Activated T-cell treated with anti-CD3 and anti-CD28 coated beads for 1 hour (primary cell): ENCODE data around the gene SERPINB11.
"Not testable (repeated sequence)": the region's sequence is repeated elsewhere in the genome, so short reads cannot be mapped to it uniquely, and the experiment has no call there.

Source experiments
- DNase-seq: peaks from one replicate; pipeline ENCODE4 v3.0.0-alpha.2; 2020; ENCODE audit warnings: low read depth

Gene SERPINB11

GRCh38 chr18:63702660-63703059 lies at the start of gene SERPINB11:
SERPINB11 (plus strand) TSS chr18:63702960; CDS start chr18:63710194, 7,234 bp downstream.
- no peak for DNase-seq

- DNase-seq, result not testable (repeated sequence)
Observed at GRCh38 chr18:63658920-63659319, 43.8 kb upstream of the SERPINB11 start.

GRCh38 chr18:63661750-63662149 lies 41.0 kb upstream of the SERPINB11 start, which contains the start of gene SERPINB3:
SERPINB3 (minus strand) TSS chr18:63661893; CDS start chr18:63661216, 677 bp downstream.
- not testable (repeated sequence) for DNase-seq

- no peak for DNase-seq
Observed at GRCh38 chr18:63664571-63664970, 38.2 kb upstream of the SERPINB11 start.

GRCh38 chr18:63676526-63677323 lies 26.0 kb upstream of the SERPINB11 start:
- DNase-seq, result no peak

- no peak for DNase-seq
Observed at GRCh38 chr18:63677500-63678225, 25.1 kb upstream of the SERPINB11 start.

- no peak for DNase-seq
Observed at GRCh38 chr18:63679820-63680606, 22.7 kb upstream of the SERPINB11 start.

GRCh38 chr18:63681449-63682340 lies 21.1 kb upstream of the SERPINB11 start:
- DNase-seq, result no peak

- no peak for DNase-seq
Observed at GRCh38 chr18:63683152-63683551, 19.6 kb upstream of the SERPINB11 start.

- no peak for DNase-seq
Observed at GRCh38 chr18:63683890-63684289, 18.9 kb upstream of the SERPINB11 start.

- DNase-seq, result no peak
Observed at GRCh38 chr18:63684718-63685117, 18.0 kb upstream of the SERPINB11 start.

- no peak for DNase-seq
Observed at GRCh38 chr18:63686871-63687270, 15.9 kb upstream of the SERPINB11 start.

GRCh38 chr18:63689064-63689463 lies 13.7 kb upstream of the SERPINB11 start:
- no peak for DNase-seq

- no peak for DNase-seq
Observed at GRCh38 chr18:63697097-63697660, 5.6 kb upstream of the SERPINB11 start.

- DNase-seq, result no peak
Observed at GRCh38 chr18:63700501-63700900, 2.3 kb upstream of the SERPINB11 start.

GRCh38 chr18:63701952-63702351 lies 808 bp upstream of the SERPINB11 start:
- DNase-seq, result no peak

GRCh38 chr18:63705401-63705800 lies 2.6 kb downstream of the SERPINB11 start:
- no peak for DNase-seq

GRCh38 chr18:63707816-63708215 lies 5.1 kb downstream of the SERPINB11 start:
- DNase-seq, result no peak

GRCh38 chr18:63708650-63709049 lies 5.9 kb downstream of the SERPINB11 start:
- DNase-seq, result no peak

- DNase-seq, result no peak
Observed at GRCh38 chr18:63725682-63726480, 23.1 kb downstream of the SERPINB11 start.
